Measurements from ENCODE around the gene CBX3.

DNA sequence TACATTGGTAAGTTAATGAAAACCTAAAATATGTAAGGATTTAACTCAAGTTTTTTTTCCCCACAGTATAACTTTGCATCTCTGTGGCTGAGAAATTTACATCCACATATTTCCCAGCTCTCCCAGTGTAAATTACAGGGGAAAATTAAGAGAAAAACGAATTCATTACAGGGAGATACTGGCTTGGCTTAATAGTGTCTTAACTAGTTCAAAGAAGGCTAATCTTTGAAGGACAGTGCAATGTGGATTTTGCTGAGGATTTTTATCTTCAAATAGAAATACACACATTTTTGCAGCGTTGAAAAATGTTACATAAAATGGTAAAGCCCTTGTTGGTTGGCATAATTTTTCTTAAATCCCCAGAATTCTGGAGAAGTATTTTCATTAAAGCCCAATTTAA is 1.5 kb downstream of the CBX3 start:
- TF ChIP-seq, protein P1, sequence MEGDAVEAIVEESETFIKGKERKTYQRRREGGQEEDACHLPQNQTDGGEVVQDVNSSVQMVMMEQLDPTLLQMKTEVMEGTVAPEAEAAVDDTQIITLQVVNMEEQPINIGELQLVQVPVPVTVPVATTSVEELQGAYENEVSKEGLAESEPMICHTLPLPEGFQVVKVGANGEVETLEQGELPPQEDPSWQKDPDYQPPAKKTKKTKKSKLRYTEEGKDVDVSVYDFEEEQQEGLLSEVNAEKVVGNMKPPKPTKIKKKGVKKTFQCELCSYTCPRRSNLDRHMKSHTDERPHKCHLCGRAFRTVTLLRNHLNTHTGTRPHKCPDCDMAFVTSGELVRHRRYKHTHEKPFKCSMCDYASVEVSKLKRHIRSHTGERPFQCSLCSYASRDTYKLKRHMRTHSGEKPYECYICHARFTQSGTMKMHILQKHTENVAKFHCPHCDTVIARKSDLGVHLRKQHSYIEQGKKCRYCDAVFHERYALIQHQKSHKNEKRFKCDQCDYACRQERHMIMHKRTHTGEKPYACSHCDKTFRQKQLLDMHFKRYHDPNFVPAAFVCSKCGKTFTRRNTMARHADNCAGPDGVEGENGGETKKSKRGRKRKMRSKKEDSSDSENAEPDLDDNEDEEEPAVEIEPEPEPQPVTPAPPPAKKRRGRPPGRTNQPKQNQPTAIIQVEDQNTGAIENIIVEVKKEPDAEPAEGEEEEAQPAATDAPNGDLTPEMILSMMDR (IDR thresholded peaks at IDR 0.05) = no peak
- no peak for TF ChIP-seq POLR2A (IDR thresholded peaks at IDR 0.05)
